PC-9 (cell line): Measurements from ENCODE around the gene BLM.

ENCODE experiments used
- CTCF ChIP-seq: fragments of 200-600 bp; sonication (generic); conservative IDR thresholded peaks from 2 replicates; pipeline ENCODE4 v1.6.1; 2017; ENCODE audit warnings: mixed run types, antibody characterized with exemption, mild to moderate bottlenecking, moderate library complexity
- EZH2 ChIP-seq: fragments of 200-600 bp; sonication (generic); IDR thresholded peaks from 2 replicates; pipeline ENCODE4 v1.8.0; 2017; ENCODE audit warnings: antibody characterized with exemption, low read depth

- no peak for TF ChIP-seq CTCF
- no peak for TF ChIP-seq EZH2
Observed at GRCh38 chr15:90790561-90790960, 73.4 kb downstream of the BLM start.
